Breast epithelium (tissue), 4 donors: Measurements from ENCODE around the gene YEATS4. TPM values are rescaled to one million over a fixed set of nuclear protein-coding genes. Genes with fewer than 3 reads are reported as not detected.

Experiments used
- DNase-seq, 2 donors: peaks; one replicate each; pipeline ENCODE4 v3.0.0-alpha.2; 2019; ENCODE audit warnings: low spot score in 2 of 2
- H3K27ac ChIP-seq, 2 donors: fragments of 200-600 bp; sonication (generic) in 1 of 2; one replicate each; pipeline ENCODE4 v1.5.1; 2016 to 2019; ENCODE audit warnings: mild to moderate bottlenecking in 1 of 2
- H3K27me3 ChIP-seq, 2 donors: fragments of 200-600 bp; sonication (generic) in 1 of 2; one replicate each; pipeline versions ENCODE4 v1.5.1 to v1.6.0; 2017 to 2019; ENCODE audit warnings: control low read depth in 1 of 2, mild to moderate bottlenecking in 1 of 2
- H3K36me3 ChIP-seq: fragments of 200-600 bp; one replicate; pipeline ENCODE4 v1.5.1; 2019
- H3K4me1 ChIP-seq, 2 donors: fragments of 200-600 bp; sonication (generic); one replicate each; pipeline ENCODE4 v1.5.1; 2016 to 2019; ENCODE audit warnings: control low read depth in 1 of 2
- H3K4me3 ChIP-seq, 3 donors: fragments of 200-600 bp; sonication (generic); 1 replicate in 2 of 3; 2 replicates in 1 of 3; pipeline ENCODE4 v1.5.1; 2016 to 2019; ENCODE audit warnings: mild to moderate bottlenecking in 3 of 3, moderate library complexity in 2 of 3
- H3K9me3 ChIP-seq, 2 donors: fragments of 200-600 bp; sonication (generic) in 1 of 2; one replicate each; pipeline ENCODE4 v1.5.1; 2016 to 2019; ENCODE audit warnings: control low read depth in 1 of 2
- CTCF ChIP-seq, 3 donors: fragments of 450-650 bp; IDR thresholded peaks; one replicate each; pipeline ENCODE4 v1.5.1; 2016 to 2017; ENCODE audit warnings: antibody characterized with exemption in 3 of 3, mild to moderate bottlenecking in 3 of 3, moderate library complexity in 3 of 3
- POLR2A ChIP-seq: fragments of 450-650 bp; IDR thresholded peaks from one replicate; pipeline ENCODE4 v1.6.1; 2016; ENCODE audit warnings: antibody characterized with exemption, mild to moderate bottlenecking, moderate library complexity
- POLR2AphosphoS5 ChIP-seq, 3 donors: sonication (generic); formaldehyde crosslinking; IDR thresholded peaks; one replicate each; pipeline ENCODE4 v1.6.1; 2017; ENCODE audit warnings: antibody characterized with exemption in 3 of 3
- intact Hi-C: fragments of 100-400 bp; cut with DNase I; formaldehyde crosslinking; loops from one replicate; pipeline ENCODE4 v1.15.1; 2023; ENCODE audit warnings: low total_unique reads
- total RNA-seq, 3 donors: library from RNA; depleted of rRNA; stranded (reverse); fragments of >200 nt; gene quantifications; one replicate each; pipeline ENCODE4 v1.1.0, GENCODE V29; 2016

Gene YEATS4
- total RNA-seq, 3 donors from 2014 or later = 13.8 to 23.0 (median 16.1) TPM

GRCh38 chr12:69430942-69431590 is 71.5 kb downstream of the YEATS4 start:
- H3K9me3 ChIP-seq = no peaks in the 10 kb centered on the region
- no peaks in the 10 kb centered on the region for H3K36me3 ChIP-seq
- no peak for DNase-seq
- no peak overlapping the region for H3K27ac ChIP-seq
- H3K27me3 ChIP-seq = no peaks in the 10 kb centered on the region
- TF ChIP-seq CTCF (IDR thresholded peaks at IDR 0.05) (no peak), POLR2AphosphoS5 (IDR thresholded peaks at IDR 0.05) (no peak), POLR2A (no peak)
- intact Hi-C loops = no loop called here
- H3K4me3 ChIP-seq = no peak overlapping the region
- H3K4me1 ChIP-seq = no peaks in the 10 kb centered on the region

DNA sequence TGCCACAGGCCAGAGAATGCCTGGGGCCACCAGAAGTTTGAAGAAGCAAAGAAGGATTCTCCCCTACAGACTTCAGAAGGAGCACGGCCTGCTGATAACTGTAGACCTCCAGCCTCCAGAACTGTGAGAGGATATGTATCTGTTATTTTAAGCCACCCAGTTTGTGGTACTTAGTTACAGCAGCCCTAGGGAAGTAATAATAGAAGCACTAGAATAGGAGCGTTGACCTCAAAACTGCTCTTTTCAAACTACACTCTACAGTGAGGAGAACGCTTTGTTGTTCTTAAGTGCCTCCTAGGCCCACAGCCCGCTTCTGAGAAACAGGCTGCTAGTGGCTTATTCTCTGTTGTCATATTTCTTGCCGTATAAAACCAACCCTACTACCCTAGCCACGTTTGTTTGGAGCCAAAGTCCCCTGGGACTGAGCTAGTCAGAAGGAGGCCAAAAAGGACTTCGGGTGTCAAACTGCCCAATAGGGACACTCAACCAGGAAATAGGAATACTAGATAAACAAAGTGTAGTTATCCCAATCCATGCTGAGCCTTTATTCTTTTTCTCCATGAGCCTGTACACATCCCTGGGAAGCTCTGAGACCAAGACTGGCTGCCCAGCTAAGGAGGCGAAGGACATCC is 72.2 kb downstream of the YEATS4 start:
- DNase-seq = no peak
- TF ChIP-seq CTCF (IDR thresholded peaks at IDR 0.05) = no peak
- TF ChIP-seq POLR2AphosphoS5 (IDR thresholded peaks at IDR 0.05) = no peak
- no peak for TF ChIP-seq POLR2A
- intact Hi-C loops = no loop called here

GRCh38 chr12:69433653-69434052 is 74.1 kb downstream of the YEATS4 start:
- Histone ChIP-seq H3K4me3 (no peak overlapping the region), H3K27ac (no peak overlapping the region), H3K36me3 (no peaks in the 10 kb centered on the region), H3K4me1 (no peaks in the 10 kb centered on the region), H3K9me3 (no peaks in the 10 kb centered on the region), H3K27me3 (no peaks in the 10 kb centered on the region)
- no peak for DNase-seq
- no peak for TF ChIP-seq CTCF (IDR thresholded peaks at IDR 0.05)
- TF ChIP-seq POLR2A = no peak
- TF ChIP-seq POLR2AphosphoS5 (IDR thresholded peaks at IDR 0.05) = no peak
- intact Hi-C loops = no loop called here

More for the DNA sequence above, 72.2 kb downstream of the YEATS4 start:
- no peak overlapping the region for H3K4me3 ChIP-seq
- no peaks in the 10 kb centered on the region for H3K36me3 ChIP-seq
- no peaks in the 10 kb centered on the region for H3K27me3 ChIP-seq
- no peaks in the 10 kb centered on the region for H3K4me1 ChIP-seq
- peak overlapping the region in 1 of 2 donors; percentile 65 for H3K27ac ChIP-seq
- H3K9me3 ChIP-seq = no peaks in the 10 kb centered on the region

GRCh38 chr12:69435644-69436043 is 76.1 kb downstream of the YEATS4 start:
- intact Hi-C loops = no loop called here
- no peak overlapping the region for H3K4me3 ChIP-seq
- H3K27ac ChIP-seq = peak overlapping the region in 1 of 2 donors; percentile 20
- TF ChIP-seq POLR2AphosphoS5 (IDR thresholded peaks at IDR 0.05) (no peak), CTCF (IDR thresholded peaks at IDR 0.05) (no peak)
- no peaks in the 10 kb centered on the region for H3K27me3 ChIP-seq
- H3K4me1 ChIP-seq = no peaks in the 10 kb centered on the region
- no peaks in the 10 kb centered on the region for H3K9me3 ChIP-seq
- no peak for DNase-seq
- H3K36me3 ChIP-seq = no peaks in the 10 kb centered on the region

DNA sequence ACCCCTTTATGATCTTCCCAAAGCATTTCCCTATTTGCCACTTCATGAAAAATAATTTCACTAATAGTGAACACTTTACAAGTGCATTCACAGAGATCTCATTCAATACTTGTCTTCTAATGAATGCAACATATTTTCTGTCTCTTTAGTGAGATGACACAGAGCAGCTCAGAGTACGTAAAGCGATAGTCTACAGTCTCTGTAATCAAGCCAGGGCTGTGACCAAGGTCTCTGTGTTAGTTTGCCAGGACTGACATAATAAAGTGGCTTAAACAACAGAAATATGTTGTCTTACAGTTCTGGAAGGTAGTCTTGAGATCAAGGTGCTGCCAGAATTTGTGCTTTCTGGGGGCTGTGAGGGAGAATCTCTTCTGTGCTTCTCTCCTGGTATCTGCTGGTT is 77.5 kb downstream of the YEATS4 start:
- intact Hi-C loops = no loop called here

More for the DNA sequence above, 77.5 kb downstream of the YEATS4 start:
- no peaks in the 10 kb centered on the region for H3K4me1 ChIP-seq
- H3K4me3 ChIP-seq = no peak overlapping the region
- TF ChIP-seq CTCF (IDR thresholded peaks at IDR 0.05) = no peak
- no peak for TF ChIP-seq POLR2AphosphoS5 (IDR thresholded peaks at IDR 0.05)
- no peak for TF ChIP-seq POLR2A
- no peak overlapping the region for H3K27ac ChIP-seq
- H3K9me3 ChIP-seq = no peaks in the 10 kb centered on the region
- H3K27me3 ChIP-seq = no peaks in the 10 kb centered on the region
- no peaks in the 10 kb centered on the region for H3K36me3 ChIP-seq
- no peak for DNase-seq
